ENCODE data around the gene PDSS2. TPM values are rescaled to one million over a fixed set of nuclear protein-coding genes. Genes with fewer than 3 reads are reported as not detected.

Gene PDSS2
- total RNA-seq, 1 donor from 2014 or later = 14.9 TPM

GRCh38 chr6:107460083-107460631 lies 793 bp upstream of the PDSS2 start:
- H3K4me3 ChIP-seq = peak overlapping the region; percentile 91
- no peak overlapping the region for H3K27ac ChIP-seq
- no peaks in the 10 kb centered on the region for H3K9me3 ChIP-seq (ENCODE audit: low read depth)
- peaks cover 13% of the 10 kb centered on the region for H3K79me2 ChIP-seq (ENCODE audit: low read depth)
- DNase-seq (ENCODE audit: low spot score) = no peak
- H3K27me3 Mint-ChIP-seq (ENCODE audit: insufficient read depth, low read depth) = no peaks in the 10 kb centered on the region
- peak overlapping the region; percentile 92 for H3K4me3 Mint-ChIP-seq
- no peaks in the 10 kb centered on the region for H3K36me3 ChIP-seq
- peak overlapping the region; percentile 91 for H3K4me2 ChIP-seq
- no peaks in the 10 kb centered on the region for H3K4me1 ChIP-seq
- H3K4me1 Mint-ChIP-seq = peaks cover 10% of the 10 kb centered on the region
- no peak overlapping the region for H3K9ac ChIP-seq
- TF ChIP-seq CTCF (IDR thresholded peaks at IDR 0.05) = no peak
- peak; percentile 40 for TF ChIP-seq EZH2 (IDR thresholded peaks at IDR 0.05)
- peak overlapping the region; percentile 95 for H2AFZ ChIP-seq (replicated peaks)
- H3K27ac Mint-ChIP-seq = no peak overlapping the region
- no peaks in the 10 kb centered on the region for H3K9me3 Mint-ChIP-seq
- no peaks in the 10 kb centered on the region for H4K20me1 ChIP-seq (ENCODE audit: low read depth)
- peaks cover 2% of the 10 kb centered on the region for H3K36me3 Mint-ChIP-seq
- peaks cover 12% of the 10 kb centered on the region for H3F3A ChIP-seq (ENCODE audit: low read depth)
- peaks cover 14% of the 10 kb centered on the region for H3K27me3 ChIP-seq

GRCh38 chr6:107458672-107459282 lies 587 bp downstream of the PDSS2 start:
- peak overlapping the region; percentile 92 for H3K4me3 Mint-ChIP-seq
- no peak for DNase-seq (ENCODE audit: low spot score)
- TF ChIP-seq EZH2 (IDR thresholded peaks at IDR 0.05) (no peak), CTCF (IDR thresholded peaks at IDR 0.05) (no peak), EZH2phosphoT487 (IDR thresholded peaks at IDR 0.05) (no peak)
- Histone ChIP-seq H3K4me2 (peak overlapping the region; percentile 92), H3K27me3 (peaks cover 14% of the 10 kb centered on the region), H3K36me3 (no peaks in the 10 kb centered on the region), H3K9me3 (ENCODE audit: low read depth) (no peaks in the 10 kb centered on the region), H2AFZ (replicated peaks) (peak overlapping the region; percentile 99), H3K79me2 (ENCODE audit: low read depth) (peaks cover 13% of the 10 kb centered on the region), H3K4me3 (peak overlapping the region; percentile 91), H3K4me1 (no peaks in the 10 kb centered on the region), H3F3A (ENCODE audit: low read depth) (peaks cover 12% of the 10 kb centered on the region), H4K20me1 (ENCODE audit: low read depth) (no peaks in the 10 kb centered on the region), H3K27ac (peak overlapping the region; percentile 47), H3K9ac (peak overlapping the region; percentile 63)
- H3K27ac Mint-ChIP-seq = peak overlapping the region; percentile 86
- no peaks in the 10 kb centered on the region for H3K9me3 Mint-ChIP-seq
- peaks cover 3% of the 10 kb centered on the region for H3K36me3 Mint-ChIP-seq
- H3K27me3 Mint-ChIP-seq (ENCODE audit: insufficient read depth, low read depth) = no peaks in the 10 kb centered on the region
- H3K4me1 Mint-ChIP-seq = peaks cover 10% of the 10 kb centered on the region

GRCh38 chr6:107448776-107449175 lies 10.6 kb downstream of the PDSS2 start:
- H3K4me3 ChIP-seq = no peak overlapping the region
- H3K4me2 ChIP-seq = no peak overlapping the region
- Mint-ChIP-seq H3K36me3 (peaks cover 34% of the 10 kb centered on the region), H3K9me3 (peaks cover 46% of the 10 kb centered on the region), H3K27me3 (ENCODE audit: insufficient read depth, low read depth) (no peaks in the 10 kb centered on the region), H3K4me3 (no peak overlapping the region), H3K27ac (no peak overlapping the region), H3K4me1 (no peaks in the 10 kb centered on the region)
- H3K79me2 ChIP-seq (ENCODE audit: low read depth) = peaks cover 20% of the 10 kb centered on the region
- DNase-seq (ENCODE audit: low spot score) = no peak
- peaks cover 20% of the 10 kb centered on the region for H3K9me3 ChIP-seq (ENCODE audit: low read depth)
- H3F3A ChIP-seq (ENCODE audit: low read depth) = no peaks in the 10 kb centered on the region
- no peaks in the 10 kb centered on the region for H3K27me3 ChIP-seq
- no peak overlapping the region for H3K9ac ChIP-seq
- H2AFZ ChIP-seq (replicated peaks) = no peak overlapping the region
- H3K36me3 ChIP-seq = no peaks in the 10 kb centered on the region
- no peaks in the 10 kb centered on the region for H4K20me1 ChIP-seq (ENCODE audit: low read depth)
- no peak overlapping the region for H3K27ac ChIP-seq
- no peaks in the 10 kb centered on the region for H3K4me1 ChIP-seq
- no peak for TF ChIP-seq CTCF (IDR thresholded peaks at IDR 0.05)
- no peak for TF ChIP-seq EZH2phosphoT487 (IDR thresholded peaks at IDR 0.05)
- TF ChIP-seq EZH2 (IDR thresholded peaks at IDR 0.05) = no peak
